Effector CD4-positive, alpha-beta T cell (primary cell): ENCODE measurements around the gene SMG7.

Experiments
- DNase-seq: peaks from one replicate; pipeline ENCODE4 v3.0.0-alpha.2; 2020

Gene SMG7

DNA sequence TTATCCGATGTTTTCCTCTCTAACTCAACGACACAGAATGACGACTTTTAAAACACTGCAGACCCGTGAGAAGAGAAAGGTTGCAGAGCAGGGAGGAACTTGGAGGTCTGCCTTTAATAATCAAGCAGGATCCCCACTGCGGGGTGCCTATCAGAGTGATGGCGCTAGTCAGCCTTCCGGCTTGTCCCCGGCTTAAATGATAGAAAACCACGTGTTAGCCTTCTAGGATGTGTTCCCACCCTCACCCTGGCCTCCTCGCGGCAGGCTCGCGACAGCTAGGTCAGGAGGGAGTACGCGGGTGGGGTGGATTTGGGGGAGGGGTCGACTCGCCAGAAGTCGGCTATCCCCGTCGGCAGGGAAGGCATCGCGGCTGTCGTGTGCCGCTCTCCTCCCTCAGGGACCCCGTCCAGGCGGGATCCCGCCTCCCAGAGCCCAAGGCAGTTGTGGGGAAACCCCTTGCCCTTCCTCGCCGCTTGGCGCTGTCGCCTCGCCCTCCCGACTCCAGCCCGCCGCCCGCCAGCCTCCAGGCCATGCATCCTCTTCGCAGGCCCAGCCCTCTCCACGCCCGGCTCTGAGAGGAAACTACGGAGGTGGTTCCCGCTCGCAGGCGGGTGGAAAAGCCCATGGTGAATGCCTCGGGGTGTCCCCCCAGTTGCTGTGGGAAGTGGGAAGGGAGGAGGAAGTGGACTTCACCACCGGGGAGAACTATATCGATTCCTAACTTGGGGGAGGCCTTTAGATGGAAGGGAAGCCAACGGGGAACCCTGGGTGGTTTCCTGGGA is 1.1 kb upstream of the SMG7 start:
- DNase-seq: peak; percentile 49

DNA sequence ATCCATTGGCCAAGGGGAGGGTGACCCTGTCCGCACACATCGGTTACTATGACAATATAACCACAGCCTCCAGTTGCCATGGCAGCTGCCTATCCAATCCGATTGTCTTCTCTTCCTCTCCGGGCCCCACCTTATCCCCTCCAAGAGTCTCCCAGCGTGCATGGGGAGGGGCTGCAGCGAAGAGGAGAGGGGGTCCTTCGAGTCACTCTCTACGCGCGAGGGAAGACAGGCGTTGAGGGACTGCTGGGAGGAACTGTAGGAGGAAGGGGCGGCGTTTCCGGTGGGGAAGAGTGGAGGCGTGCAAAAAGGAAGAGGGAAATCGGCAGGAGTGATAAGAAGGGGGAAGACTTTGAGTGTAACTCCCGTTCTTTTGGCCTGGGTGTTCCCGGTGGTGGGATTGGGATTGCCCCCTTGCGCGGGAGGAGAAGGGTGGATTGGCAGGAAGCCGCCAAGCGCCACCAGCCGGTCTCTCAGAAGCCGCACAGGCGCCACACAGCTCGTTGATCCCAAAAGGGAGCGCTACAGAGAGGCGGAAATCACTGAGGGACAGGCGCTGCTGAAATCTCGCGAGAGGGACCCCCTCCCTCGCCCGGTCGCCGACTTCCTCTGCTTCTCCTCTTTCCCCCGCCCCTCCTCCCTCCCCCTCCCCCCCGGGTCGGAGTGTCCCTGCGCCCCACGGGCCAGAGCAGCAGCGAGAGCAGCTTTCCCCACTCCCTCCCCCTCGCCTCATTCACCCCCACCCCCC is 384 bp upstream of the SMG7 start:
- DNase-seq: peak; percentile 96

DNA sequence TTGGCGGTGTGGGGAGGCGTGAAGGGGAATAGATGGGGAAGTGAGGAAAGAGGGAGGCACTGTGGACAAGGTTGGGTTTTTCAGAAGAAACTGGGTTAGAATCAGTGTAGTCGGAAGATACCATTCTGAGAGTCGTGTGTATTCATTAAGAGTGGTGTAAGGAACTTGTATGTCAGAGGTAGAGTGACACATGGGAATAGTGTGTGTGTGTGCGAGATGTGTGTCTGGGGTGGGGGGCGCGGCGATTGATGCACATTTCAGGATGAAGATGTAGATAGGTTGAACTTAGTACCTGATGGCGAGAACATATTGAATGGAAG is 878 bp downstream of the SMG7 start:
- DNase-seq: no peak

DNA sequence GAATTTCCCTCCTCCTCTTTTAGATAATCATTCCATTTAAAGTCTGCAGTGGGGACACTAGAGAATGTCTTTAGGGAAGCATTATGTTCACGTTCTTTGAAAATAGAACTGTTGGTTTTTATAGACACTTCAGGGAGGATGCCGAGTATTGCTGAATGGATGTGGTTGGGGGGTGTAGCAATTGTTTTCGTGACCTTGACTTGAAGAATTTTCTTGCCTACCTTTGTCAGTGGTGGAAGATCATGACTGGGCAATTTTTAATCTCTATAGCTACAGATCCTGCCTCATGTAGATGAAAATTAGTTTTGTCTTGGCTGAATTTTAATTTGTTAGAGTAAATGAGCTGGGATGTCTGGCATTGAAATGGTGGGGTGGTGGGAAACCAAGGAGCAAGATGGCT is 3.8 kb downstream of the SMG7 start:
- no peak for DNase-seq

DNA sequence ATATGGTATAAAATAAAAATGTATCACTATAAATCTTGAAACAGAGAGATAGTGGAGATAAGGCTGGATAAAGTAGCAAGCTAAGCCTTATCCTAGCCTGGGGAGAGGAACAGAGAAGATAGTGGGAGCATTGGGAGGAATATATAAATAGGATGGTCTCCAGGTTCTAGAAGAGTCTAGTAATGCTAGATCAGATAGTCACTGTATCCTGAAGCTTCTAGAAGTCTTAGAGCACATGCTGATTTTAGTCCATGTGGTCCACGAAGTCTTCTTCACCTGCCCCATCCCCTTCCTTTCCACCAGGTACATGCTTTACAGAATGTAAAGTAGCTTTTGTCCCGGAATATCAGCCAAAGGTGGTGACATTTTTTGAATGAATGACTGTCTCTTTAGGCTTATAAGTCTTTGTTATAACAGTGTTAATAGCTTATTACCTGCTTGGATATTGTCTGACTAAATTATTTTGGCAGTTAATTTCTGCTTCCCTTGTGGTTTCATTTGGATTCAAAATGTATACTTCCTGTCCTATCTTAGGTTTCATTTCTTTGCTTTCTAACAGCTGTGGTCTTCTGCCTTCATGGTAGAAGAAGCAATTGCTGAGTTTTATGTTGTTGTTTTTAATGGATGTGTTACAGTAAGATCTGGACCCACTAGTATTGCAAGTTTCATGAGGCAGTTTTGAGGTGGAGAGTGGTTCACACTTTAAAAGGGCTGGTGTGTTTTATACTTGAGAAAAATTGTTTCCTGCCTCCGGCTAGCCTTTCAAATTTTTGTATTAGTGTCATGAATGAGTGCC is 5.9 kb downstream of the SMG7 start:
- DNase-seq: no peak

DNA sequence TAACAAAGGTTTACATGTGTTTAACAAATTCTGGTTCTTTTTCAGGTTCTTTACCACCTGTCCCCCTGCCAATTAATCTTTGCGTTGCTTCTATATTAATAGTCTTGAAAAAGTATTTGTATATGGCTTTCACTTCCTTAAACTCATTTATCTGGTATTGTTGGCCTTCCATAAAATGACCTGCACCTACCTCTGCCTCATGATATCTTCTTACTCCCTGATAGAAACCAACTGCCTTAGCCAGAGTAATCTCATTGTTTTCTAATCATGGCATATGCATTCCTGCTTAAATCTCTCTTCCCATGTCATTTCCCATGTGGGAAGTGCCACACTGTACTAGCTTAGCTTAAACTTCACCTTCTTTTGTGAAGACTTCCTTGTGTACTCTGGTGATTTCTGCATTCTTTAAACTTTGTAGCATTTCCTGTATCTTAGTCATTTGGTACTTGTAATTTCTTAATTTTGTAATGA is 8.7 kb downstream of the SMG7 start:
- DNase-seq: no peak

DNA sequence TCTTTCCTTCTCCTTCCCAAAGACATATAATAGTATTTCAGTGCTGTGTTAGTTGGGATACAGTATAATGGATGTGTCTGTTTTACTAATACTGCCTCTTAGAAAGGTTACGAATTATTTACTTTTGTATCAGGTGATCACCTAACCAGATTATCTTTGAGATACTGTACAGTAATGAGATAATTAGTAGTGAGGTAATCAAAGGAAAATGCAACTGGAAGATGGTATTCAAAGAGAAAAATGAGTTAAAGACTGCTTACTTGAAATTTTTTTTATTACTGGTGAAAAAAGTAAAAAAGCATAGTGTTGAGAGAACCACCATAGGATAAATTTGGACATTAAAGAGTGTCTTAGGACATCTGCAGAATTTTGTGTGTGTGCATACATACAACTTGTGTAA is 10.9 kb downstream of the SMG7 start:
- DNase-seq: no peak

DNA sequence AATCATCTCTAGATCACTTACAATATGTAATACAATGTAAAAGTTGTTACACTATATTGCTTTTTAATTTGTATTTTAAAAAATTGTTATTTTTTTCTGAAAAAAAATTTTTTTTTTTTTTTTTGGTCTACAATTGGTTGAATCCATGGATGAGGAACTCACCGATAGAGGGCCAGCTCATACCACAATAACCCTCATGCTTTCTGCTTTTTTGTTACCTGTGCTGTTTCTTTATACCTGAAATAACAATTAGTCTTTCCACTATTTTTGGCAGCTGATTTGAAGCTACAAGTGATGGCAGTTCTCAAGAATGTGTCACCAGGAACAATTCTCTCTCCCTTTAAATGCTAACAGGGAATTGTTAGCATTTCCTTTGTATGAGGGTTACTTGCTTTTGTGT is 12.0 kb downstream of the SMG7 start:
- DNase-seq: no peak

DNA sequence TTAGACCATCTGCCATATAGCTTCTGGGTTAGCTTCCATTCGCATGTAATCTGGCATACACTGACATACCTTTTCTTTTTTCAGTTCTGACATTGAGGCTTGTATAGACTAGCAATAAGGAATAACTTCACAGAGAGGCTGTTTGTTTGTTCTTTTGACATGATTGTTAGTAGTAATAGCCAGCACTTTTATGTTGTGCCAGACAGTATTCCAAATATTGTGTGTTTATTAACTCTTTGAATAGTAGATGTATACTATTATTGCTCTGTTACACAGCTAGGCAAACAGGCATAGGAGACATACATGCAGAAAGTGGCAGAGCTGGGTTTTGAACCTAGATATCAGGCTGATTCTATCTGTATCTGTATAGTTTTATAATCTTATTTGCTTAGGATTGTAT is 12.6 kb downstream of the SMG7 start:
- no peak for DNase-seq

DNA sequence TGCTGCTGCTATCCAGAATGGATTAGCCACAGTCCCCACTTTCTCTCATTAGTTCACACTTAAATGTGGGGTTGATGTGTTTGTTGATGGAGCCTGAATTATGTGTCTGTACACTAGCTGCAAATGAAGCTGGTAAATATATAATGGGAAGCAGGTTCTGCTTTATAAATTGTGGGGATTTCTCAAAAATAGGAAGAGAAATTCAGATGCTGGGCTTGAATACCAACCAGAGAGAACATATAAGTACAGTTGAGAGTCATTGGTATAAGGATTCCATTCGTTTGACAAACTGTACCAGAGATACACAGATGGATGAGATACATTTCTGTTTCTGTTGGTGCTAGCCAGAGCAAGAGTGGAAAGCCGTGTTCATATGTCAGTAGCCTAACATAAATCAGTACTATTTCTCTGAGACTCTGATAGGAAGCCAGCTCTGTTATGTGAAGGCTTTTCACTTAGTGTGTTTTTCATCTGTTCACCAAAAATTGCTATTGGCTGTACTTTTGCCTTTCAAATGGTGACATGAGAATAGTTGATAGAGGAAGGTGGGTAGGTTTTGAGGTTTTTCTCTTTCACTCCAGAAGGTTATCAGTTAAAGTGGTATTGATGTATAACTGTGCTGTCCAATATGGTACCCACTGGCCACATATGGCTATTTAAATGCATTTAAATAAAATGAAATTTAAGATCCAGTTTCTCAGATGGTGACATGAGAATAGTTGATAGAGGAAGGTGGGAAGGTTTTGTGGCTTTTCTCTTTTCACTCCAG is 15.6 kb downstream of the SMG7 start:
- DNase-seq: no peak

DNA sequence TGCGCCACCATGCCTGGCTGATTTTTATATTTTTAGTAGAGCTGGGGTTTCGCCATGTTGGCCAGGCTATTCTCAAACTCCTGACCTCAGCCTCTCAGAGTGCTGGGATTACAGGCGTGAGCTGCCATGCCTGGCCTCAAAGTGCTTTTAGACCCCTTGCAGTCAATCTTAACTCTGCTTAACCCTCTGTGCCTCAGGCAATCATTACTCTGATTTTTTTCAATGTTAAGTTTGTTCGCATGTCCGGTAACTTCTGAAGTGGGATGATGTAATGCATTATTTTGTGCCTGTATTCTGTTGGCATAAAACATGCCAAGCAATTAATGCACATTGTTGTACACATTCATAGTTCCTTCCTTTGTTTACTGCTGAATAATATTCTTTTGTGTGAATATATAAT is 18.6 kb downstream of the SMG7 start:
- DNase-seq: no peak

DNA sequence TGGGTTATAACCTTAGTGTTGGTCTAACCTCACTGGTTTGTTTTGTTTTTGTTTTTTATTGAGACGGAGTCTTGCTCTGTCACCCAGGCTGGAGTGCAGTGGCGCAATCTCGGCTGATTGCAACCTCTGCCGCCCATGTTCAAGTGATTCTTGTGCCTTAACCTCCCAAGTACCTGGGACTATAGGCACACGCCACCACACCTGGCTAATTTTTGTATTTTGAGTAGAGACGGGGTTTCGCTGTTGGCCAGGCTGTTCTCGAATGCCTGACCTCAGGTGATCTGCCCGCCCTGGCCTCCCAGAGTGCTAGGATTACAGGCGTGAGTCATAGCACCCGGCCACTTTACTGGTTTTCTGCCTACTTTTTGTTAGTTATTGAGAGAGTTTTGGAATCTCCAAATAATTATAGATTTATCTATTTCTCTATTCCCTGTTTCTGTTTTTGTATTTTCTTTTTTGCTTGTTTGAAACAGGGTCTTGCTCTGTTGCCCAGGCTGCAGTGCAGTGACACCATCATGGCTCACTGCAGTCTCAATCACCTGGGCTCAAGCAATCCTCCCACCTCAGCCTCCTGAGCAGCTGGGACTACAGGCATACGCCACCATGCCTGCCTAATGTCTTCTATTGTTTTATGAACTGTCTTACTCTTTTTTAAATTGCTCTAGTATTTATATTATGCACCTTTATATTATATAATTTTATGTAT is 21.4 kb downstream of the SMG7 start:
- no peak for DNase-seq

DNA sequence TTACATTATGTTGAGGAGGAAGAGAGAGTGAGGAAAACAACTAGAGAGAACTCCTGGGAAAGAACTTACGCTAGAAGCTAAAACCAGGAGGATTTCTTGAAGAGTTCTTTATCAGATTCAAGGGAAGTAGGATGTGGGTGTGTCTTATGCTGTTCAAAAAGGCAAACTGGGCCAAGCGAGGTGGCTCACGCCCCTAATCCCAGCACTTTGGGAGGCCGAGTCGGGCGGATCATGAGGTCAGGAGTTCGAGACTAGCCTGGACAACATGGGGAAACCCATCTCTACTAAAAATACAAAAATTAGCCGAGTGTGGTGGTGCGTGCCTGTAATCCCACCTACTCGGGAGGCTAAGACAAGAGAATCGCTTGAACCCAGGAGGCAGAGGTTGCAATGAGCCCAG is 23.1 kb downstream of the SMG7 start:
- DNase-seq: no peak

DNA sequence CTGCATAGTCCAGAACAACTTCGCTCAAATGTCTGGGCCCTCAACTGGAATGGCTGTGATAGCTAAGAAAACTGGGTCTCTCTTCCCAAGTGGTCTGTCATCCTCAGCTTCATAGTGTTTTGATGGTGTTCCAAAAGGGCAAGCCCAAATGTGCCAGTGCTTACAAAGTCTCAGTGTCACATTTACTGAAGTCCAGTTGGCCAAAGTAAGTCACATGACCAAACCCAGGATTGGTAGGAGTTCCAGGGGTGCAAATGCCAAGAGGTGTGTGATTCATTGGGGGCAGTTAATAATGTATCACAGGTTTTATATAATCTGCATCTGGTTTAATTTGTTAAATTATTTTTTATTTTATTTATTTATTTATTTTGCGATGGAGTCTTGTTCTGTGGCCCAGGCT is 24.9 kb downstream of the SMG7 start:
- DNase-seq: no peak

DNA sequence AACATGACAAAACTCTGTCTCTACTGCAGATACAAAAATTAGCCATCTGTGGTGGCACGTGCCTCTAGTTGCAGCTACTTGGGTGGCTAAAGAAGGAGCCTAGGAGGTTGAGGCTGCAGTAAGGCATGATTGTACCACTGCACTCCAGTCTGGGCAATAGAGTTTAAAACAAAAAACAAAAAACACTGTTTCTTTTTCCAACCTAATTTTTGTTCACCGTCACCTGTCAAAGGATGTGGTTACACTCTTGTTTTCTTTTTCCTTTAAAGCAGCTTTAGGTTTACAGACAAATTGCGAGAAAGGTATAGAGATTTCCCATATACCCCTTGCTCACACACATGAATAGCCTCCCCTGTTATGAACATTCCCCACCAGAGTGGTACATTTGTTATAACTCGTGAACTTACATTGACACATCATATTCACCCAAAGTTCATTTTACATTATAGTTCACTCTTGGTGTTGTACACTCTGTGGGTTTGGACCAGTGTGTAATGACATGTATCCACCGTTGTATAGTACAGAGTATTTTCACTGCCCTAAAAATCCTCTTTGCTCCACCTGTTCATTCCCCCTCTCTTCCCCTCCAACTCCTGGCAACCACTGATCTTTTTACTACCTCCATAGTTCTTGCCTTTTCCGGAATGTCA is 26.2 kb downstream of the SMG7 start:
- DNase-seq: no peak

DNA sequence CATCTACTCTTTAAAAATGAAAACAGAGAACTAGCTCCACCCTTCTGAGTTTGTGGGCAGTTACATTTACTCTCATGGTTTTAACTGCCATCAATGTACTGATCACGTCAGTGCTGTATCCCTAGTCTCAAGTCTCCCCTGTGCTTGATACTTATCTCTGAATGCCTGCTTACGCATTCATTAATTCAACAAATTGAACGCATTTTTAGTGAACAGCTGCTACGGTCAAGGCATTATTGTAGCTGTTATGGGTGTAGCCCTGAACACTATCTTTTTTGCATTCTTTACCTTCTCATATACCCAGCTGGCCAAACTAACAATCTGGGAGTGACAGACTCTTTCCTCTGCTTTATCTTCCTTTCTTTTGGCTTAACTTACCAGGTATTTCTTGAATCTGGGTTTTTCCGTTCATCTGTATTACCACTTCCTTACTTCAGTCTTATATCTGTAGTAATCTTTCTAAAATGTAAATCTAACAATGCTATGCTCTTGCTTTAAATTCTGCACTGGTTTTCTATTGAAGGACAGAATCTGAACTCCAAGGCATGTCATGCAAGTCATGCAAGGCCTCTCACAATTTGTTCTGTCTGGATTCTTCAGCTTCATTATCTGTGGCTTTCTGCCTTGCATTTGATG is 33.3 kb downstream of the SMG7 start:
- no peak for DNase-seq

DNA sequence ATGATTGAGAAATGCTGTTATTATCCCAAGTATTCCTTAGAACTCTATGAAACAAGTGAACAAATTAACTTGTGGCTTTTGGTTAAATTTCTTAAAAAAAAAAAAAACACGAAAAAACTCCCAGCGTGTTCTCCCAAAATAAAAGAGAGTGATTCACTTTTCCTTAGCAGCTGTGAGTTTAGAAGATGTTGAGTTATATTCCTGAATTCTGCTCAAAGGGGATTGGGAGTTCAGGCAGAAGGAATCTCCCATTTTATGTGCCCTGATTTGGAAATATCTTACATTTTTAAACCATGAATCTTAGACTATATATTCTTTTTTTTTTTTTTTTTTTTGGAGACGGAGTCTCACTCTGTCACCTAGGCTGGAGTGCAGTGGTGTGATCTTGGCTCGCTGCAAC is 34.3 kb downstream of the SMG7 start:
- no peak for DNase-seq

DNA sequence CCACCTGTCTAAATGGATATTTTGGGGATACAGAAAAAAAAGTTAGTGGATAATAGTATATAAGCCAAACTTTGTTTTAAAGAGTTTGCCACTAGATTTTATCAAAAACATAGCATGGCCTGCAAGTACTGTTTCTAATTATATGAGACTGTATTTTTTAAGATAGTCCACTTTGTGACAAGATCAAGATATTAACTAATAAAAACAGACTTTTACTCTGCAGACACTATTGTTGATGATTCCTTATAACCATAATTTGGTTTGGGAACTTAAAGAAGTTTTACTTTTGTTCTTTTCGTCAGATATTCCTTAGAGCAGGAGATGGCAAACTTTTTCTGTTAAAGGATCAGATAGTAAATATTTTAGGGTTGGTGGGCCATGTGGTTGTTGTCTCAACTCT is 36.4 kb downstream of the SMG7 start:
- DNase-seq: no peak

DNA sequence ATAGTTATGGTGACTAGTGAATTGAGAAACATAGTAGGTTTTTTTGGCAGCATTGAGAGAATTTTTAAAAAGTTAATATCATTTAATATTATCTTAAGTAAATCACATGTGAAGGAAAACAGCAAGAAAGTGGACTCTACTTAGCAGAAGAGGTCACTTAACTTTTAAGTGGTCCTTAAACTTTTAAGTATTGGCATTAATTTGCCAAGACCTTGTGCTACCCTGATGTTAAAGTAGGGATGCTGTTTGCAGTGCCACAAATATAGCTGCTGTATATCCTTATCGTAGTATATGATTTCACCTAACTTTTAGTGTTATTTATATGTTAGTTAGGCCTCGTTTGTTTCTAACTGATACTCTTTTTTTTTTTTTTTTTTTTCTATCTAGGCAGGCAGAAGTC is 40.2 kb downstream of the SMG7 start:
- DNase-seq: no peak

DNA sequence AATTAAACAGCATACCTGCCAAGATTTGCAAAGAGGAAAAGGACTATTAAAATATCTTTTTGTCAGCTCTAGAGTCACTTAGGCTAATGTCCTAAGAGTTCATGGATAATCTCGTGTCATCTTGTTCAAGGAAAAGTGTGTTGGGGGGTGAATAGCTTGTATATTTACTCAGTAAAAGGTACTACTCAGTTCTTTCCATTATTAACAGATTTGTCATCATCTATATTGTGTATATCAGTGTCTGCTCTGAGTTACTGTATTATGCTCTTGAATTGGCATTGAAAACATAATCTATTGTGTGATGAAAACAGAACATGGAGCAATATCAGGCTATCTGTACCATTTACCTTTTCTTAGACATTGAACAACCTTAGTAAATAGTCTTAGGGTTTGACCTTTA is 41.9 kb downstream of the SMG7 start:
- no peak for DNase-seq

DNA sequence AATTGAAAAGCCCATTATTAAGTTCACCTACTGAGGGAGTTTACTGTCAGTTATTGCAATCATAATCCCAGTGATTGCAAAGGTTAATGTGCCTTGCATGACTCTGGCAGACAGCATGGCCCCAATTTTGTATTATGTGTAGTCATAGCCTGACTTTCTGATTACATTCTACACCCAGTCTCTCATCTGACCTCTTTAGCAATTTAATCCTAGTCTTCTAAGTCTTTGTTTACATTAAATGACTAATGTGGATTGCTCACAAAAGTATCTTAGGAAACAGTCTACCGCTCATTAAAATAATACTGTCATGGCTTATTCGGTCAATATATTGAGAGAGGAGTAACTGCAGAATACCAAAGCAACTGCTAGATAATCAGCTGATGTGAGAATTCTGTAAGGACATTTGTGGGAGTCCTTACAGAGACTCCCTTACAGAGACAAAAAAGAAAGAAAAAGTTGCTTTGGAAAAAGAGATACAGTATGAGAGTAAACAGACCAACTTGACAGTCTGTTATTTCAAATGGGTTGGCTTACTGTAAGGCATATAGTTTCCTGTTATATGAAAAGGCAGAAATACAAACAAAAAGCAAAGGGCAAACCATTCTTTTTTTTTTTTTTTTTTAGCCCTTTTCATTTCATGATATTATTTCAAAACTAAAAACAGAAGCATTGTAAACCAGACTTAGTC is 42.8 kb downstream of the SMG7 start:
- DNase-seq: no peak
